ENCODE measurements around the gene MSANTD3.
"Not testable (repeated sequence)": the region's sequence is repeated elsewhere in the genome, so short reads cannot be mapped to it uniquely, and the experiment has no call there.

Gene MSANTD3

DNA sequence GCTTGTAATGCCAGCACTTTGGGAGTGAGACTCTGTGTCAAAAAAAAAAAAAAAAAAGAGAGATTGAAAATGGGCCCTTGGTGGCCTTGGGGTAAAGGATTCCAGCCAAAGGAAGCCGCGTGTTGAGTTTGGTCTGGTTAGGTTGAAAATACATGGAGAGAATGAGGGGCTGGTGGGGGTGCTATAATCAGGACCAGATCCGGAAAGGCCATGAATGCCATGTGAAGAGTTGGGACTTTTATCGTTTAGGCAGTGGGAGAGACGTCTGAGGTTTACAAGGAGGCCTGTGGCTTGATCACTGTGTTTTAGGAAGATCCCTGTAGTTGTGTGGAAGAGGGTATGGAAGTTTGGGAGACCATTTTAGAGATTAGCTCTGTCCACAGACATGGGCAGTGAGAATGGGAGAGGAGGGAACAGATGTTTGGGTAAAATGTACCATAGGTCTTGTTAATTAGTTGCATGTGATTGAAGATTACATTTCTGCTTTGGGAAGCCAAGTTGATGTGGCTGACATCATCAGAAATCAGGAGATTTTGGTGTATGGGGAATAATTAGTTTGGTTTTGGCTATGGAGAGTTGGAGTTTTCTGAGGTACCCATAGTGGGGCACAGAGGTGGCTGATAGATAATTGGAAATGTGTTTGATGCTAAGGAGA is 3.5 kb downstream of the MSANTD3 start:
- DNase-seq = no peak

DNA sequence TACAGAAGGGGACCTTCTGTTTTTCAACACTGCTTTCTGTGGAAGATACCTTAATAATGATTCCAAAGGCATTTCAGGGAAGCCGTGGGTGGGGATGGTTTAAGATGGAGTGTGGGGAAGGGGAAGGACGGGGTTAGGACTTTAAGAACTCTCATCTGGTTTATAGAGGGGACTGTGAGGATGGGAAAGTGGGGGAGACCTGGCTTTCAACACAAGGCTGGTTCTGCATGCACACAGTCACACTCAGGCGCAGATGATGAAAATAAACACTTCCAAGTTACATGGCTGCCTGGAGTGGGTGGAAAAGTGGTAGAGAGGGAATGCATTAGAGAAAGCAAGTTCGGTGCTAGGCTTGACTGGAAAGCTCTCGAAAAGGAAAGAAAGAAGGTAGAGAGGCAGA is 4.9 kb downstream of the MSANTD3 start:
- no peak for DNase-seq

DNA sequence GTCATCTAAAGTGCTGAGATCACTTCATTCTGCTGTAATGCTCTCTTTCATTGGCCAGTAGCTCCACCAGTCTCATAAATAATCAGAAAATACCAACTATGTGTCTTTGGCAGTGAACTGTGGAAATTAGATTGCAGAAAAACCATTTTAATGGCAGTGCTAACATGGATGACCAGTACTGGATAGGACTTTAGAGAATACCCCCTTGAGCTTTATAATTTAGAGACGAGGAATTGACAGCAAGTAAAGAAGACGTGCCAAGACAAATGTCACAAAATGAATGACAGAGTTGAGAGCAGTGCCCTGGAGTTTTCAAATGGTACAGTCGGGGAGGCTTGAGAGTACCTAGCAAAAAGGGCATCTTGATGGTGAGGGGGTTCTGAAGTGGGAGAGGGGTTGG is 5.8 kb downstream of the MSANTD3 start:
- no peak for DNase-seq

DNA sequence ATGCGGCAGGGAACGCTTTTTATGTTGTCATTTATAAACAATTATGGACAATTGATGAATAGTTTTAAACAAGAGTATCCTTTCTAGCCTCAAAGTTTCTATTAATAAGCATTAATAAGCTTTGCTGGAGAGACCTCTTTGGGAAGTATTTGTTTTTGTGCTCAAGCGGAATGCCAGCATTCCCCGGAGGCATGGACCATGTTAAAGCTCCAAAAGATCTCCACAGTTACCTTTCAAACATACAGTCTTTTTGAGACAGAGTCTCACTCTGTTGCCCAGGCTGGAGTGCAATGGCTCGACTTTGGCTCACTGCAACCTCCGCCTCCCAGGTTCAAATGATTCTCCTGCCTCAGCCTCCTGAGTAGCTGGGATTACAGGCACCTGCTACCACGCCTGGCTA is 9.6 kb downstream of the MSANTD3 start:
- no peak for DNase-seq

DNA sequence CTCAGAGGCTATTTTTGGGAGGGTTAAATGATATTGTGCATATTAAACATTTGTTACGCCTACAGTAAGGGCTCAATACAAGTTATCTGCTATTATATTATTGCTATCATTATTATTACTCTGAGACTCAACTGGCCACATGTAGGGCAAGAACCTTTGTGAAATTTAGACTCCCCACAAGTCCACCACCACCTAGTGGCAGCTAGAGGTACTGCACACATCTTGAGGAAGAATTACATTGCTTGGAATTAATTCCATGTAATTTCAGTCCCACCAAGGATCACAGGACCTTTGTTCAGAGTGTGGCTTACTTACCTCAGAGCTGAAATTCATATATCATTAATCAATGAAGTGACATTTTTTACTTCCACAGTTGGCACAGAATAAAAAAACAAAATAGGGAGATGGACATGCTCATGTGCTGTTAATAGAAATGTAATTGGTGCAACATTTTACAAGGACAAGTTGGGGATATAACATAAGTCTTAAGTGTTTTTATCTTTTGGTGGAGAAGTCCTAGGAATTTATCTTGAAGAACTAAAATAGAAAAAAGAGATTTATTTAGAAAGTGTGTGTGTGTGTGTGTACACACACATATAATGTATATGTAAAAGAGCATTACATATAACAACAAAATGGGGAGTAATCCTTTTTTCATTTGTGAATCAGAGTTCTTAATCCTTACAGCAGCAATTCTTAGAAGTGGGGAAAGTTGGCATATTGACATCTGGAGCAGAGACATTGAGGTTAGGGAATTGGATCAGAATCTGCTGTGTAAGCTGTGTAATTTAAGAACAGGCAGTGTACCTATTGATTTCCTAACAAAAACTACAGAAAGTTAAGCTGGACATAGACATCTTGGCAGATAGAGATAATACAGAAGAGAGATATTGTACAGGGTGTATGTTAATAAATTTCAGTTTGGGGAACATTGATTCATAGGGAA is 11.2 kb downstream of the MSANTD3 start:
- peak; percentile 87 for DNase-seq

DNA sequence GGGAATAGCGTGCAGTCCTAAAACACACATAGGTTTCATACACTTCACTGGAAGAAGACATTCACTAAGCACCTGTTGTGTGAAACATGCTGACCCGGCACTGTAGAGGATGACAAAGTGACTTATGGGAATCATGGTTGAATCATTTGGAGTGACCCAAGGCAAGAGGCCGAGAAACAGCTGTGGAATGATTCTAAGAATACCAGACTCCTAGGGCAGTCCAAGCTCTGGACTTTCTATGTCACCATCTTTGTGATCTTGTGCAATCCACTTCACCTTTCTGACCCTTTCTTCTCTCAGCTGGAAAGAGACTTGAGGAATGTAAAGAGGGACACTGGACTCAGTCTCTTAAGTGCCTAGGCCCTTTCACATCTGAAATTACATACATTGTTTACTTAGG is 13.1 kb downstream of the MSANTD3 start:
- no peak for DNase-seq

DNA sequence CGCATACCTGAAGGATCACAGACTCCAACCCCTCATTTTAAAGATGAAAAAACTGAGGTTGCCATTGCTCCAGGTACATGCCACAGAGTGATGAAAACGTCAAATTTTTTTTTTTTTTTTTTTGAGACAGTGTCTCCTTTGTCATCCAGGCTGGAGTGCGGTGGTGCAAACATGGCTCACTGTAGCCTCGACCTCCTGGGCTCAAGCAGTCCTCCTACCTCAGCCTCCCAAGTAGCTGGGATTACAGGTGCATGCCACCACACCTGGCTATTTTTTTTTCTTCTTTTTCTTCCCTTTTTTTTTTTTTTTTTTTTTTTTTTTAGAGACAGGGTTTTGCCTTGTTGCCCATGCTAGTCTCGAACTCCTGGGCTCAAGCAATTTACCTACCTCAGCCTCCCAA is 13.5 kb downstream of the MSANTD3 start:
- not testable (repeated sequence) for DNase-seq

DNA sequence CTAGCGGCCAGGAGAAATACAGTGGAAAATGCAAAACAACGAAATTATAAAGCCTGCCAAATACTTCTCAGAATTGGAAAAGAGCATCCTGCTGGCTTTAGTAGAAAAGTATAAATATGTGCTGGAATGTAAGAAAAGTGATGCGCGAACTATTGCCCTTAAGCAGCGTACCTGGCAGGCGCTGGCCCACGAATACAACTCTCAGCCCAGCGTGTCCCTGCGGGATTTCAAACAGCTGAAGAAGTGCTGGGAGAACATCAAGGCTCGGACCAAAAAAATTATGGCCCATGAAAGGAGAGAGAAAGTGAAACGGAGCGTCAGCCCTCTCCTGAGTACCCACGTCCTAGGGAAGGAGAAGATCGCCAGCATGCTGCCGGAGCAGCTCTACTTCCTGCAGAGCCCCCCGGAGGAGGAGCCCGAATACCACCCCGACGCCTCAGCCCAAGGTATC is 15.0 kb downstream of the MSANTD3 start:
- no peak for DNase-seq

DNA sequence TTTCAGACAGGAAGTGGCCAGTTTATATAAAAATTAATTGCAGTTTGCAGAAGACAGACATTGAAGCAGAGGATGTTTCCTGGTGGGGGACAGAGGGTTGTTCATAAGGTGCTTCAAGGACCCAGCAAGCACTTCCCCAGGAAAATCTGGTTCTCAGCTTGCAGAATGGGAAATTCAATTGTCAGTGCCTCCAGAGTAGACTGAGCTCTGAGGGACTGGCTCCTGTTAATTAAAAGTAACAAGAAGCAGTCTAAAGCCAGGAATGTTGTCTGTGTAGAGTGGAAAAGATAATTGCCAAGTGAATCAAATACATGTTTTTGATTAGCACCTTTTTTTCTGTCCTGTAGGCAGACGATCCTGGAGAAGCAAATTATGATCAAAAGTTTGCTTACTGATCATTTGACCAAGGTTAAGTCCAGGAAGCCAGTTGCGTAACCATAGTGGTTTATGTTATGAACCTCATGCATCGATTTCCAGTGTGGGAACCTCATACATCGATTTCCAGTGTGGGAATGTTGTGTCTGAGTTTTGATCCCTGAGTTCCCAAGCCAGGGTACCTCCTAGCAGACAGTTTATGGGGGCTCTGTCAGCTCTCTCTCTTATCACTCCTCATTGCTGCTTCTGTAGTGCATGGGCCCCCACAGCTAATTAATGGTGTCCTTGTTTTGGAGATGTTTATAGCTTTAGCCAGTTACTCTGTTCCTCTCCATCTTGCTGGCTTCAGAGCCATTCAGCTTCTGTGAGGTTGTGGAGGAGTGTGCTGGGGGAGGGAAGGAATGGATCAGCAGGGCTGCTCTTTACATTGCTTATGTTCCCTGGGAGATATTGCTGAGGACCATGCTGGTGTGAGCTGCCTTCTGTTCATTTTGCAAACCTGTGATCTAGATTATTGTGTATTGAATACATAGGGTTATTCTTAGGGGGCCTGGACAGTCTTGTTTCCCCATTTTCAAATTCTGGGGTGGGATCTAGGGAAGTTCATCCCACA is 17.1 kb downstream of the MSANTD3 start:
- DNase-seq = no peak

DNA sequence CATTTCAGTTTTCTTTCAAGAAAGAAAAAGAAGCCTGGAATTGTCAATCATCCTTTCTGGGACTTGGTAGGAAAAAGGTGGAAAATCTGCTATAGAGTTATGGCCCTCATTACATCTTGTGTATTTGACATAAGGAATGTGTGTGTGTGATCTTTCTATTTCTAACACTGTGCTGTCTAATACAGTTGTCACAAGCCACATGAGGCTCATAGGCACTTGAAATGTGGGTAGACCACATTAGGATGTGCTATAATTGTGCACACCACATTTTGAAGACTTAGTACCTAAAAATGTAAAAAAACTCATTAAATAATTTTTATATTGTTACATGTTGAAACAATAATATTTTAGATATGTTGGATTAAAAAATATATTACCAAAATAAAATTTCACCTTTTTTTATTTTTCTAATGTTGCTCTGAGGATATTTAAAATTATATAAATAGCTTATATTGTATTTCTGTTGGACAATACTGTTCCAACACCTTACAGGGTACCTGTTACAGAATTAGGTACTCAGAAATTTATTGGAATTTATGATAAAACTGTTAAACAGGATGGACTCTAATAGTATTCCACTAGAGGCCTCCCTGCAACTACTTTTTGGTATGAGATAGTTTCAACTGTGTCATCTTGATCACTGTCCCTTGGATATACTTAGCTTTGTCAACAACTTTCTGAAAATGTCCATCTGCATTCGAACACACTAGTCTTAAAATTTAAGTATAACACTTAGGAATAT is 18.4 kb downstream of the MSANTD3 start:
- DNase-seq = peak; percentile 14

DNA sequence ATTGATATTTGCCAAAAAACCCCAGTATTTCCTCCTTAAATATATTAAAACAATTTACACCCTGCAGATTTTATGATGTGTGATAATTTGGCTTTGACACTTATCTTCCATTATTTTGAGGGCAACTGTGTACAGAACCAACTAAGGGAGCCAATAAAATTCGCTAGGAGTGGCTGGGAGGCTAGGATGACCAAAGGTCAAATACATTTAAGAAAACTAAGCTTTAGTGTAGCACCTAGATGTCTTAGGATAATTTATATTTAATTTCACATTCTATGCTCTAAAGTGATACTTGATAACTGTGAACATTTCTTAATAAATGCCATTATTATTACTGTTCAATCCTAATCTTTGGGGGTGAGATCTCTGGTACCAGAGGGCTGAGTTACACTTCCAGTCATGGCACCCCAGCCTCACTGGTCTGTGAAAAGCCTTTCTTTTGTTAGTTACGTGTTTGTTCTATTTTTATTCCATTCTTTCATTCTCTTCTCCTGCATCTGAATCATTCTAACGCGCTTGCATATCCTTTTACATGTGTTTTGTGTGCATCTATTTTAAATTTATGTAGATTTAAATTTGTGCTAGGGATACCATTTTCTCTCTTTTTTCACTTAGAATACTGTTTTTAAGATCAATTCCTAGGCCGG is 19.1 kb downstream of the MSANTD3 start:
- DNase-seq = no peak

DNA sequence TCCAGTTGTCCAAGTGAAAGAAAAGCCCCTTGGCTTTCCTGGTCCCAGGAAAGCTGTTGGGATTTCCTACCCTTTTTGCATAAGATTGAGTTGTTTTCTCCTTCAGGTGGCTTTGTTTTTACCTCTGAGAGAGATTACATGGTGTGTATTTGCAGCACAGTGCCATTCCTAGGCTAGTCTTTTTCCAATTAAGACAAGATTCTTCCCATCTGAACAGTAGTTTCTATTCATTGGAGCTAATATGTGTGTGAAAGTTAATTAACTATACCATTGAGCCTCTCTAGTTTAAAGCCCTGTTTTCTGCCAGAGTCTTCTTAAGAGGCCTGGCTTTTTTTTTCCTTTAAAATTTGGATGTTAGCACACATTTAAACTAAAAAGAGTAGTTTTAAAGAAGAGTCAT is 20.1 kb downstream of the MSANTD3 start:
- DNase-seq = no peak

DNA sequence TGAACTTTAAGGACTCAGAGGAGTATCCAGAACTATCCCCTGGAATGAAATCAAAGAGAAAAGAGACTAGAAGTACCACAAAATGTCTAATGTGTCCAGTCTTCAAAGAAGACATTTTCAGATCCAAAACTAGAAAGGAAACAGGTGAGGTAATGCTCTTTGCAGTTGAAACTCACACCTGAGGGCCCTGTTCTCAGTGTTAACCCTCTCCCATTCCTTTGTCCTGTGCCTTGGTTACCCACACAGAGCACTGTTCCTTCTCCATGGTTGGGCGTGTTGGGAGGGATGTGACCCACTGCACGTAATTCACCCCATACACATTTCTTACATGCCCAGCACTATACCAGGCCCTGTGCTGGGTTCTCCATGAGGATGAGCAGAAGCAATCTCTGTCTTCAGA is 21.3 kb downstream of the MSANTD3 start:
- DNase-seq = no peak

DNA sequence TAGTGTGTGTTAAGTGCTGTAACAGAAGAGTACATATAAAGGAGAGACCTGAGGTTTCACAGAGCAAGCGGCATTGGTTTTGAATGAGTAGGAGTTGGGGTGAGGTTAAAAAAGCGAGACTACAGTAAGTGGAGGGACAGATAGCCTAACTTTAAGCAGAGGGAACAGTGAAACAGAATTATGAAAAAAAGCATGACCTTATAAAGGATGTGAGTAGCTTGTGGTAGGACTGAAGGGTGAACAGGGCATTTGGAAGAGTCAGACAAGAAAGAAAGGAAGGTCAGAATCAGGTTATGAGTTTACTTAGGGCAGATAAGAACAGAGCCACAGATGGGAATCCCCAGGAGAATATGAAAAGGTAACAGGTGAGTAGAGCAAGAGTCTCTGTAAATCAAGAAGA is 22.5 kb downstream of the MSANTD3 start:
- no peak for DNase-seq

DNA sequence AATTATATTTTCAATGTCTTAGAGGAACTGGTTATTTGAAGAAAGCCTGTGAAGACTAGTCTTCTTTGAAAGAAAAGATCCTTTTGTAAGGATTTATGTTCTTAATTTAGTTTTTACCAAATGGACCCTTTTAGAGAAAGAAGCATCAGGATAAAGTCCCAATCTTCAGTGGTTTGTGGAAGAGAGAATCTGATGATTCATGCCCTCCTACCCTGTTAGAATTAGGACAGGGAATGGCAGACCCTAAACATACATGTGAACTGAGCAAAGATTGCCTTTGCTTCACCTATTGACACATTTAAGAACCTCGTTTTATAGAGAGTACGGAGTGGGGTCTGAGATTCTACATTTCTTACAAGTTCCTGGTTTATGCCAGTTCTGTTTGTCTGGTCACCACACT is 26.0 kb downstream of the MSANTD3 start:
- no peak for DNase-seq

DNA sequence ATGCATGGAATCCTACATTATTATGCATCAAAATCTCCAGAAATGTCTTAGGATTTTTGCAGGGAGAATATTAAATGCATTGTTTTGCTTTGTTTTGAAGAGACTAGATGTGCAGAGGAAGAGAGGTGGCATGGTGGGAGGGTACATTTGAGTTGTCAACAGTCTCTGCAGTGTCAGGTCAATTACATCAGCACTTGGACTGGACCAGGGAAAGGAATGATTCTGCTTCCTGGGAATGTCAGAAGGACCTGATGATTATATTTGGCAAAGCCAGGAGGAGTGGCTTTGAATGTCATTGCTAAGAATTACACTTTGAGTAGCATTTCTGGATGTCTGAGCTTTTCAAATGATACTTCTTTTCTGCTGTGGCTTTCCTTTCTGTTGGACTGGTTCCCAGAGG is 28.5 kb downstream of the MSANTD3 start:
- no peak for DNase-seq

DNA sequence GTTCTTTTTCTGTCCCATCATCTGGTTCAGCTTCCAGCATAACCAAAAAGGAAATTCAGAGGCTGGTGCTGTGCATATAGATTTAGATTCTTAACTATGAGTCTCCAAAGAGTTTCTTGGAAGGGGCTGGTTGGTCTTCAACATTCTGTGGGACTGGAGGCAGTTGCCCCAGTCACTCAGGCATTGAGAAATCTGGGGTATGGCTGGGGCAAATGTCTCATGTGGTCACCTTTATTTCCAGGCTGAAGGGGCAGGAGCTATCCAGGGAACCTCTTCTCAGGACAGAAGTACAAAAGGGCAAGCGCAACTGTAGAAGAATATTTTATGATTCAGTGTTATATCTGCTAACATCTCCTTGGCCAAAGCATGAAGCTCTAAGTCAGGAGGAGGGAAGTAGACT is 30.6 kb downstream of the MSANTD3 start:
- DNase-seq = no peak

DNA sequence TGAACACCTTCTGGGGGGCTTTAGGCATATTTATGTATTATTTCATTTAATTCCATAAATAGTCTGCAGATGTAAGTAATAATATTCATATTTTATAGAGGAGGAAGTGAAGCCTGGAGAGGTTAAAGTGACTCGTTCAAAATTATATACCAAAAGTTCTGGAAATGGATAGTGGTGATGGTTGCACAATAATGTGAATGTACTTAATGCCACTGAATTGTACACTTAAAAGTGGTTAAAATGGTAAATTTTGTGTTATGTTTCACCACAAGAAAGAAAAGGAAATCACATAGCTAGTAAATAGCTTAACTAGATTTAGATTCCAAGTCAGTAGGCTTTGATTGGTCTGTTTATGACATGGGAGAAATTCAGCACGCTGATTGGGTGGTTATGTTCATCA is 33.0 kb downstream of the MSANTD3 start:
- DNase-seq = no peak

DNA sequence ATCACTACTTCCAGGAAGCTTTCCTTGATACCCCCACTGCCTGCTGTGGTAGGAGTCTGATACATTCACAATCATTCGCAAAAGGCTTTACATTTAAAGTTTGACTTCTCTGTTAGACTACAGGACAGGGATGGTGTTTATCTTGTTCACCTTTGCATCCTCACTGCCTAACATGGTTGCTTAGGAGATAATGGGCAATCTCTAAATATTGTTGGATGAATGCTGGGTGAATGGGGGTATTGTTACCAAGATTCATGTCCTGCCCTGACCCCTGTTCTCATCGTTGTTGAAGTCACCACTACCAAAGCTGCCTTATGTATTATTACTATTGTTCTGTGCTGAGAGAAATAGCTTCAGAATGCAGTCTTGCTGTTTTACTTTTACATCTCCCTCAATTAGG is 38.3 kb downstream of the MSANTD3 start:
- no peak for DNase-seq

DNA sequence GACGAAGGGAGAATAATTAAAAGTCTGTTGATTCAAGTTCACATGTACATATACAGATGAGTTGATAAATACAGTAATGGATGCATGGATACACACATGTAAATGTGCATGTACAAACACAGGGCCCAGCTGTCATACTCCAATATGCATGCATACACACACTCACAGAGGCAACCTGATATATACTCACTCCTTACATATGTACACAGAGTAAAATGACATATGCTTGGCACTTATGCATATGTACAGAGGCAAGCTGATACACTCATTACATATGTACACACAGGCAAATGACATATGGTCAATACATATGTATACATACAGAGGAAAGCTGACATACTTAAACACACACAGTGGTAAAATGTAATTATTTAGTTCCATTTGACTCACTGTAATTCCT is 38.8 kb downstream of the MSANTD3 start:
- no peak for DNase-seq

DNA sequence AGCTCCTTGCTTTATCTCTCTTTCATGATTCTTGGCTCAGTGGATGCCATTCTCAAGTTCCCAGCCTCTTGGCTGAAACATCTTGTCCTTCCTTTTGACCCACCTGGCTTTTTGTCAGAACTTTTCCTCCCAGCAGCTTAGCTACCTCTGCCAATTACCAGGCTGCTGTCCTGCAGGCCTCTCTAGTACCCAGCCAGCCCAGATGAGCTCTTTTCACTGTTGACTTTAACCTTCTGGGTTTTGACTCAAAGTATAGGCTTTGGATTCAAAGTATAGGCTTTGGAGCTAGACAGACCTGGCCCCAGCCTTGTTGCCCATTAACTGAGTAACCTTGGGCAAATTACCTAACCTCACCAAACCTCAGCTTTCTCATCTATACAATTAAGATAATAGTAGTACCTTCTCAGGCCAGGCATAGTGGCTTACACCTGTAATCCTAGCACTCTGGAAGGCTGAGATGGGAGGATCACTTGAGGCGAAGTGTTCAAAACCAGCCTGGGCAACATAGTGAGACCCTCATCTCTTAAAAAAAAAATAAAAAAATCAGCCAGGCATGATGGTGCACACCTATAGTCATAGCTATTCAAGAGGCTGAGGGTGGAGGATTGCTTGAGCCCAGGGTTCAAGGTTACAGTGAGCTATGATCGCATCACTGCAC is 39.4 kb downstream of the MSANTD3 start:
- DNase-seq = no peak

All from hematopoietic multipotent progenitor cell treated with erythropoietin and hydrocortisone succinate and interleukin-3 and kit ligand, for 8 days (in vitro differentiated cells).